Measurements from ENCODE around the gene CPM. TPM values are rescaled to one million over a fixed set of nuclear protein-coding genes. Genes with fewer than 3 reads are reported as not detected.
A peak's percentile ranks its signal among the peaks of the same experiment; 100 is the strongest.

The CPM gene
- total RNA-seq, 4 donors from 2014 or later = 25.7 to 60.4 (median 43.2) TPM

- TF ChIP-seq CTCF (IDR thresholded peaks at IDR 0.05) = no peak
- TF ChIP-seq POLR2A (IDR thresholded peaks at IDR 0.05) = no peak
- 78 to 81% methylated on average over 1 of the region's 1 CpG for WGBS, 2 donors
- DNase-seq = no peak
- Histone ChIP-seq H3K4me3 (replicated peaks in 1 of 3) (no peak overlapping the region), H3K9me3 (no peaks in the 10 kb centered on the region), H3K36me3 (no peaks in the 10 kb centered on the region), H3K4me1 (no peaks in the 10 kb centered on the region), H3K27ac (no peak overlapping the region), H3K27me3 (no peaks in the 10 kb centered on the region)
- intact Hi-C loops (cut with DNase I) = no loop called here
These were observed 6.5 kb upstream of the CPM start for GRCh38 chr12:68939505-68939904.

GRCh38 chr12:68934392-68934791, 1.4 kb upstream of the CPM start:
- no peaks in the 10 kb centered on the region for H3K36me3 ChIP-seq
- no peaks in the 10 kb centered on the region for H3K9me3 ChIP-seq
- DNase-seq = no peak
- no peaks in the 10 kb centered on the region for H3K27me3 ChIP-seq
- intact Hi-C loops (cut with DNase I) = no loop called here
- TF ChIP-seq CTCF (IDR thresholded peaks at IDR 0.05) = no peak
- TF ChIP-seq POLR2A (IDR thresholded peaks at IDR 0.05) = no peak
- no peak overlapping the region for H3K4me3 ChIP-seq (replicated peaks in 1 of 3)
- H3K4me1 ChIP-seq = peaks cover 0 to 3% of the 10 kb centered on the region in 2 donors
- no peak overlapping the region for H3K27ac ChIP-seq
- WGBS, 2 donors = 95 to 96% methylated on average over 9 of the region's 9 CpGs

GRCh38 chr12:68932128-68932960, 627 bp downstream of the CPM start:
- peak overlapping the region; percentile 9 to 52 (median 20) for H3K4me3 ChIP-seq (replicated peaks in 1 of 3)
- 14 to 17% methylated on average over 17 to 18 of the region's 18 CpGs for WGBS, 2 donors
- H3K36me3 ChIP-seq = no peaks in the 10 kb centered on the region
- intact Hi-C loops (cut with DNase I) = no loop called here
- peaks cover 0 to 3% of the 10 kb centered on the region in 2 donors for H3K4me1 ChIP-seq
- no peaks in the 10 kb centered on the region for H3K27me3 ChIP-seq
- TF ChIP-seq CTCF (IDR thresholded peaks at IDR 0.05) = no peak
- TF ChIP-seq POLR2A (IDR thresholded peaks at IDR 0.05) = no peak
- no peak for DNase-seq
- H3K27ac ChIP-seq = peak overlapping the region in 2 of 3 donors; percentile 33 to 45
- no peaks in the 10 kb centered on the region for H3K9me3 ChIP-seq

- no peak for DNase-seq
- H3K4me3 ChIP-seq (replicated peaks in 1 of 3) = no peak overlapping the region
- no peak overlapping the region for H3K27ac ChIP-seq
- 91 to 95% methylated on average over 6 of the region's 6 CpGs for WGBS, 2 donors
- peaks cover 0 to 3% of the 10 kb centered on the region in 2 donors for H3K4me1 ChIP-seq
- H3K27me3 ChIP-seq = no peaks in the 10 kb centered on the region
- TF ChIP-seq CTCF (IDR thresholded peaks at IDR 0.05) (no peak), POLR2A (IDR thresholded peaks at IDR 0.05) (no peak)
- H3K9me3 ChIP-seq = no peaks in the 10 kb centered on the region
- H3K36me3 ChIP-seq = no peaks in the 10 kb centered on the region
- intact Hi-C loops (cut with DNase I) = no loop called here
These were observed 2.8 kb downstream of the CPM start for GRCh38 chr12:68930178-68930577.

- Histone ChIP-seq H3K4me3 (replicated peaks in 1 of 3) (no peak overlapping the region), H3K4me1 (peaks cover 5 to 11% of the 10 kb centered on the region in 2 donors), H3K27ac (no peak overlapping the region), H3K9me3 (no peaks in the 10 kb centered on the region), H3K36me3 (no peaks in the 10 kb centered on the region), H3K27me3 (no peaks in the 10 kb centered on the region)
- no peak for DNase-seq
- TF ChIP-seq POLR2A (IDR thresholded peaks at IDR 0.05) = no peak
- TF ChIP-seq CTCF (IDR thresholded peaks at IDR 0.05) = no peak
- intact Hi-C loops (cut with DNase I) = no loop called here
- WGBS, 2 donors = 92% methylated on average over 4 of the region's 4 CpGs
These were observed 8.4 kb downstream of the CPM start for GRCh38 chr12:68924546-68924945.
